OCI-LY7 (cell line): ENCODE results near the gene CRADD. TPM values are rescaled to one million over a fixed set of nuclear protein-coding genes. Genes with fewer than 3 reads are reported as not detected.

Source experiments
- BruUV-seq: library from RNA; stranded (reverse); fragments of 400-500 nt; replicated peaks from 2 replicates; lab custom pipeline; 2021; lab: Mats Ljungman, UMichigan
- CTCF ChIA-PET: fragments of 300-600 bp; sonication (Branson Sonifier 250); formaldehyde crosslinking; loops from one replicate; lab custom pipeline; 2022; ENCODE audit warnings: antibody characterized with exemption; ENCODE audit not compliant: unreplicated experiment; lab: Charles Lee
- POLR2A ChIA-PET: fragments of 300-600 bp; sonication (Branson Sonifier 250); formaldehyde crosslinking; loops from one replicate; lab custom pipeline; 2022; ENCODE audit warnings: antibody characterized with exemption; lab: Charles Lee
- DNase-seq: peaks from one replicate; pipeline ENCODE4 v3.0.0-alpha.2; 2015; ENCODE audit warnings: low spot score
- H2AFZ ChIP-seq: fragments of 200-600 bp; sonication (generic), shearing (Covaris generic); 2 replicates; pipeline ENCODE4 v1.6.1; 2014; ENCODE audit warnings: mild to moderate bottlenecking, antibody characterized with exemption, low read length, moderate library complexity
- H3K27ac ChIP-seq: fragments of 200-600 bp; sonication (generic); 2 replicates; pipeline ENCODE4 v1.5.1; 2014; ENCODE audit warnings: mixed run types, low read depth, mild to moderate bottlenecking, moderate library complexity, low read length, inconsistent platforms; ENCODE audit not compliant: poor library complexity, severe bottlenecking
- H3K36me3 ChIP-seq: fragments of 200-600 bp; sonication (generic); 2 replicates; pipeline ENCODE4 v1.6.1; 2014; ENCODE audit warnings: mild to moderate bottlenecking, antibody characterized with exemption, low read length, moderate library complexity, mixed read lengths; ENCODE audit not compliant: insufficient read depth
- H3K4me1 ChIP-seq: fragments of 200-600 bp; sonication (generic); 2 replicates; pipeline ENCODE4 v1.5.1; 2014; ENCODE audit warnings: mild to moderate bottlenecking, low read length; ENCODE audit not compliant: insufficient read depth, poor library complexity, severe bottlenecking
- H3K4me2 ChIP-seq: fragments of 200-600 bp; sonication (generic); 2 replicates; pipeline ENCODE4 v1.6.1; 2014; ENCODE audit warnings: mild to moderate bottlenecking, low read length
- H3K4me3 ChIP-seq: fragments of 200-600 bp; sonication (generic); 2 replicates; pipeline ENCODE4 v1.5.1; 2014; ENCODE audit warnings: mild to moderate bottlenecking, low read depth, low read length; ENCODE audit not compliant: poor library complexity, severe bottlenecking
- H3K79me2 ChIP-seq: fragments of 200-600 bp; sonication (generic); 2 replicates; pipeline ENCODE4 v1.6.1; 2016; ENCODE audit warnings: low read depth, mild to moderate bottlenecking, low read length, moderate library complexity, mixed read lengths; ENCODE audit not compliant: insufficient read depth
- H3K9me2 ChIP-seq: fragments of 200-600 bp; sonication (generic); 2 replicates; pipeline ENCODE4 v1.6.1; 2016; ENCODE audit warnings: mild to moderate bottlenecking, low read length, mixed read lengths; ENCODE audit not compliant: insufficient read depth
- H3K9me3 ChIP-seq: fragments of 200-600 bp; sonication (generic); 2 replicates; pipeline ENCODE4 v1.6.1; 2014; ENCODE audit warnings: mild to moderate bottlenecking, mixed run types, low read length, mixed read lengths
- H4K20me1 ChIP-seq: fragments of 200-600 bp; sonication (generic); 2 replicates; pipeline ENCODE4 v1.6.1; 2014; ENCODE audit warnings: mild to moderate bottlenecking, antibody characterized with exemption, low read length, moderate library complexity, mixed read lengths; ENCODE audit not compliant: insufficient read depth
- EZH2phosphoT487 ChIP-seq: fragments of 200-600 bp; sonication (generic); IDR thresholded peaks from 2 replicates; pipeline ENCODE4 v1.6.1; 2018; ENCODE audit warnings: low read depth, borderline replicate concordance, mild to moderate bottlenecking, mixed run types, antibody characterized with exemption, low read length, moderate library complexity, mixed read lengths
- intact Hi-C: fragments of 100-400 bp; cut with micrococcal nuclease; formaldehyde crosslinking; loops from one replicate; pipeline ENCODE4 v1.10.0; 2022; ENCODE audit not compliant: unreplicated experiment
- total RNA-seq, 2 experiments: library from RNA; depleted of rRNA in 1 of 2; stranded (reverse); fragments of >200 nt in 1 of 2; shearing (Covaris generic) in 1 of 2; gene quantifications; 2 replicates each; pipeline ENCODE4 v1.2.3, GENCODE V29; 2014 to 2022
- TF ChIP-seq, protein P1 (sequence below): fragments of 200-600 bp; sonication (generic); conservative IDR thresholded peaks from 2 replicates; pipeline ENCODE4 v1.5.1; 2014; ENCODE audit warnings: mild to moderate bottlenecking, antibody characterized with exemption, low read length, moderate library complexity, mixed read lengths

CRADD gene
- total RNA-seq, 2 experiments from 2014 or later: 10.5 to 16.8 TPM

DNA sequence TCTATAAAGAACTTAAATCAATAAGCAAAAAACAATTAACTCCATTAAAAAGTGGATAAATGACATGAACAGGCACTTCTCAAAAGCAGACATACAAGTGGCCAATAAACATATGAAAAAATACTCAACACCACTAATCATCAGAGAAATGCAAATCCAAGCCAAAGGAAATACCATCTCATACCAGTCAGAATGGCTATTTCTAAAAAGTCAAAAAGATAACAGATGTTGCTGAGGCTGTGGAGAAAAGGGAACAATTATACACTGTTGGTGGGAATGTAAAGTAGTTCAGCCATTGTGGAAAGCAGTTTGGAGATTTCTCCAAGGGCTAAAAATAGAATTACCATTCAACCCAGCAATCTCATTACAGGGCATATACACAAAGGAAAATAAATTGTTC is 236.7 kb downstream of the CRADD start:
- ChIA-PET CTCF (no interaction called here), POLR2A (no interaction called here)
- no peak for DNase-seq
- Histone ChIP-seq H3K9me2 (no peaks in the 10 kb centered on the region), H3K9me3 (no peaks in the 10 kb centered on the region), H2AFZ (no peak overlapping the region), H3K36me3 (no peaks in the 10 kb centered on the region), H3K4me3 (no peak overlapping the region), H3K4me2 (no peak overlapping the region), H3K27ac (no peak overlapping the region), H4K20me1 (no peaks in the 10 kb centered on the region), H3K79me2 (no peaks in the 10 kb centered on the region), H3K4me1 (no peaks in the 10 kb centered on the region)
- intact Hi-C loops: no loop called here
- BruUV-seq: no TSS peak
- TF ChIP-seq, protein P1, sequence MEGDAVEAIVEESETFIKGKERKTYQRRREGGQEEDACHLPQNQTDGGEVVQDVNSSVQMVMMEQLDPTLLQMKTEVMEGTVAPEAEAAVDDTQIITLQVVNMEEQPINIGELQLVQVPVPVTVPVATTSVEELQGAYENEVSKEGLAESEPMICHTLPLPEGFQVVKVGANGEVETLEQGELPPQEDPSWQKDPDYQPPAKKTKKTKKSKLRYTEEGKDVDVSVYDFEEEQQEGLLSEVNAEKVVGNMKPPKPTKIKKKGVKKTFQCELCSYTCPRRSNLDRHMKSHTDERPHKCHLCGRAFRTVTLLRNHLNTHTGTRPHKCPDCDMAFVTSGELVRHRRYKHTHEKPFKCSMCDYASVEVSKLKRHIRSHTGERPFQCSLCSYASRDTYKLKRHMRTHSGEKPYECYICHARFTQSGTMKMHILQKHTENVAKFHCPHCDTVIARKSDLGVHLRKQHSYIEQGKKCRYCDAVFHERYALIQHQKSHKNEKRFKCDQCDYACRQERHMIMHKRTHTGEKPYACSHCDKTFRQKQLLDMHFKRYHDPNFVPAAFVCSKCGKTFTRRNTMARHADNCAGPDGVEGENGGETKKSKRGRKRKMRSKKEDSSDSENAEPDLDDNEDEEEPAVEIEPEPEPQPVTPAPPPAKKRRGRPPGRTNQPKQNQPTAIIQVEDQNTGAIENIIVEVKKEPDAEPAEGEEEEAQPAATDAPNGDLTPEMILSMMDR: no peak
- TF ChIP-seq EZH2phosphoT487: no peak

DNA sequence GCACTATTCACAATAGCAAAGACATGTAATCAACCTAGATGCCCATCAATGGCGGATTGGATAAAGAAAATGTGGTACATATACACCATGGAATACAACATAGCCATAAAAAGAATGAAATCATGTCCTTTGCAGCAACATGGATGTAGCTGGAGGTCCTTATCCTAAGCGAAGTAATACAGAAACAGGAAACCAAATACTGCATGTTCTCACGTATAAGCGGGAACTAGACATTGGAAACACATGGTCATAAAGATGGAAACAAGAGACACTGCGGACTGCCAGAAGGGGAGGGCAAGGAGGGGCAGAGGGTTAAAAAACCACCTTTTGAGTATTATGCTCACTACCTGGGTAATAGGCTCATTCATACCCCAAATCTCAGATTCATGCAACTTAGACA is 237.1 kb downstream of the CRADD start:
- TF ChIP-seq, protein P1: no peak
- TF ChIP-seq EZH2phosphoT487: no peak
- no peak overlapping the region for H3K4me3 ChIP-seq
- no peak overlapping the region for H3K27ac ChIP-seq
- no peaks in the 10 kb centered on the region for H3K9me3 ChIP-seq
- DNase-seq: no peak
- H3K36me3 ChIP-seq: no peaks in the 10 kb centered on the region
- ChIA-PET POLR2A (no interaction called here), CTCF (no interaction called here)
- H3K4me1 ChIP-seq: no peaks in the 10 kb centered on the region
- no peak overlapping the region for H2AFZ ChIP-seq
- no TSS peak for BruUV-seq
- intact Hi-C loops: no loop called here
- H3K9me2 ChIP-seq: no peaks in the 10 kb centered on the region
- no peaks in the 10 kb centered on the region for H3K79me2 ChIP-seq
- no peaks in the 10 kb centered on the region for H4K20me1 ChIP-seq
- H3K4me2 ChIP-seq: no peak overlapping the region

DNA sequence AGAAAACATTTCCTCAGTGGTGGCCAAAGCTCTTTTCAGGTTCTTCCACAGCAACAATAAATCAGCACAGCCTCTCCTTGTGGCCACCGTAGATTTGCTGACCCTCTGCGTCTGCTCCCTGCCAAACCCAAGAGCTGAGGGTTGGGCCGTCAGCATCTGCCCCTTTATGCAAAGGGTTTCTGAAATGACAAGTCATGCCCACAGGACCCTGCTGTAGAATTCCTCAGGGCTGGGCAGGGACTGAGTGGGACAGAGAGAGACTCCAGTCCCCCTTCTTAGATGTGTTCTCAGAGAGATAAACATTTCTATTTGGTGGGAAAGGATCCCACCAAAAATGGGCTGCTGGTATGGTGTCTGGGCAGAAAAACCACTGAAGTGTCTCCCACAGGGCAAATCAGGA is 238.2 kb downstream of the CRADD start:
- TF ChIP-seq, protein P1: no peak
- TF ChIP-seq EZH2phosphoT487: no peak
- Histone ChIP-seq H3K4me3 (no peak overlapping the region), H3K79me2 (no peaks in the 10 kb centered on the region), H3K4me1 (no peaks in the 10 kb centered on the region), H3K9me2 (no peaks in the 10 kb centered on the region), H4K20me1 (no peaks in the 10 kb centered on the region), H3K36me3 (no peaks in the 10 kb centered on the region), H3K27ac (no peak overlapping the region), H3K4me2 (no peak overlapping the region), H2AFZ (no peak overlapping the region), H3K9me3 (no peaks in the 10 kb centered on the region)
- BruUV-seq: no TSS peak
- CTCF ChIA-PET: no interaction called here
- POLR2A ChIA-PET: no interaction called here
- DNase-seq: no peak
- intact Hi-C loops: no loop called here
